ENCODE measurements around the gene TPSB2.
"Not testable (repeated sequence)": the region's sequence is repeated elsewhere in the genome, so short reads cannot be mapped to it uniquely, and the experiment has no call there.

The TPSB2 gene

DNA sequence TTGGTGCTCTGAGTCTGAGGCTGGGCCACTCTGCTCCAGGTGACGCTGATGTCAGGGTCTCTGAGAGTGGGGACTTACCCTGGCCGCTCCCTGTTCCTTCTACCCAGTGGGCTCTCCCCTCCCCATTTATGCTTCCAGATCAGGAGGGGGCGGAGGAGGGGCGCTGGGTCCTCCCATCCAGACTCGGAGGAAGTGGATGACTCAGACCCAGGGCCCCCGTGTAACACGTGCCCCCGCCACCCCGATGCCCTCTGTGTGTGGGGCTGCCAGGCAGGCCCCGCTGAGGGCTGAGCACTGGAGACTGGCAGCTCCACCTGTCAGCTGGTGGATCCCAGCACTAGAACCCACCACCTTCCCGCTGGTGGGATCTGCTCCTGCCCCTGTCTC lies at the start of gene TPSB2:
Gene TPSB2 (minus strand): TSS at position 101 of the 387 bp plus-strand sequence. CDS start 233 bp downstream, outside the sequence.
- not testable (repeated sequence) for DNase-seq (ENCODE audit: low read depth)

DNA sequence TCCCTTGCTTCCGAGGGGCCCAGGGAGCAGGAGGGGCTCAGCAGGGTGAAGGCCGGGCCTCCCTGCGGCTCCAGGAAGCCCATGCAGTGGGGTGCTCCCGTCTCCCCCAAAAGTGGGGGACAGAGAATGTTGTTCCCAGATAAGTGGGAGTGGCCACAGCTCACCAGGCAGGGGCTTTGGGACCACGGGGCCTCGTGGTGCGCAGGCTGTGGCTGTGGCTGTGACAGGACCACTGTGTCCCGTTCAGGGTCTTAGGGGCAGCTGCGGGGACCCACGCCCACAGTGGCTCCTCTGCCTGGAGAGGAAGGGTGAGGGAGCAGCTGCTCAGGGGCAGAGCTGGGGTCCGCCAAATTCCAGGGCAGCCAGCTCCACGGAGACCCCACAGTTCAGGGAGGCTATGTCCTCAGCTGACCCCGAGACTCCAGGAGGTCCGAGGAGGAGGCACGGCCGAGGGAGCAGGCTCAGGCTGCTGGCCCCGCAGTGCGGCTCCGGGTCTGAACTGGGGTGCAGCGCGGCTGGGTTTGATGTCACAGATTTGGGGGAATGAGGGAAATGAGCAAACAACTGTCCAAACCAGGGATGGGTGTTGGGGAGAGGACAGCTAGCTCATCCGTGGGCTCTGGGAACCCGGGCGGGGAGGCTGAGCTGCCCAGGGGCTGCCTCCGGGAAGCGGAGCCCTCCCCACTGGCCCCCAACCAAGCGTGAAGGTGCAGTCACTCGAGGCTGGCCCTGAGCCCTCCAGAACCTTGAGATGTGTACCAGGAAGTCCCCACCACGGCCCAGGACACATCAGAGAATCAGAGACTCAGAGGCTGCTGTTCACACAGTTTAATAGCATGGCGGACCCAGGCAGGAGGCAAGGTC lies 49.3 kb upstream of the TPSB2 start:
- DNase-seq (ENCODE audit: low read depth) = no peak

- no peak for DNase-seq (ENCODE audit: low read depth)
Observed at GRCh38 chr16:1278477-1278876, 48.5 kb upstream of the TPSB2 start.

DNA sequence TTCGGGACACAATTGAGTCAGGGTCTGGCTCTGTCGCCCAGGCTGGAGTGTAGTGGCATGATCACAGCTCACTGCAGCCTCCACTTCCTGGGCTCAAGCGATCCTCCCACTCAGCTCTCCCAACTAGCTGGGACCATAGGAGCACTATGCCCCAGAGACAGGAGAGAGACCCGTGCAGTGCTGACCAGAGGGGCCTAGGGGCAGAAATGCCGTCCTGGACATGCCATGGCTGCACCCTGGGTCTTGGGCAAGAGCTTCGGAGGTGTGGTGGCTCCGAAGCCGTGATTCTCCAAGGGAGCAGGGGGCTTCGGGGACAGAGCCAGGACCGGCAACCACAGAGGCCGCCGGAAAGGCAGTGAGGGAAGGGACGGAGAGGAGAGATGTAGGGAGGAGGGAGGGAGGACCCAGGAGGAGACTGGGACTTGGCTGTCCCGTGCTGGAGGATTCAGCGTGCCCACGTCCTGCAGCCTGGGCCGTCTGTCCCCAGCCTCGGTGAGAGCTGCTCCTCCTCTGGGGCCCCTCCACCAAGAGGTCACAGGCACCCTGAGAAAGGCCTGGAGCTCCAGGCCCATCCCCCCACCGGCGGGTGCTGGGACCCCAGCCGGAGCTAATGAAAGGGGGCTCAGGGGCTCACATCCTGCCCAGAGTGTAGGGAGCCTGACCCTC lies 47.8 kb upstream of the TPSB2 start:
- no peak for DNase-seq (ENCODE audit: low read depth)

- DNase-seq (ENCODE audit: low read depth) = no peak
Observed at GRCh38 chr16:1277151-1277598, 47.2 kb upstream of the TPSB2 start.

DNA sequence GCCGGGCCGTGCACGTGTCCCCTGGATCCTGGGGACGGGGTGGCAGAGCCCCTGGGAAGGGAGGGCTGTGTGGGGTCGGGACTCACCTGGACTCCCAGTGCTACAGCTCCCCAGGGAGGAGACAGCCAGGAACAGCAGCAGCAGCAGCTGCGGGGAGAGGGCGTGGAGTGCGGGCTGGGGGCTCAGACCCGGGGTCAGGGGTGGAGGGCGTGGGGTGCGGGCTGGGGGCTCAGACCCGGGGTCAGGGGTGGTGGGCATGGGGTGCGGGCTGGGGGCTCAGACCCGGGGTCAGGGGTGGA lies 46.5 kb upstream of the TPSB2 start:
- DNase-seq (ENCODE audit: low read depth) = no peak

DNA sequence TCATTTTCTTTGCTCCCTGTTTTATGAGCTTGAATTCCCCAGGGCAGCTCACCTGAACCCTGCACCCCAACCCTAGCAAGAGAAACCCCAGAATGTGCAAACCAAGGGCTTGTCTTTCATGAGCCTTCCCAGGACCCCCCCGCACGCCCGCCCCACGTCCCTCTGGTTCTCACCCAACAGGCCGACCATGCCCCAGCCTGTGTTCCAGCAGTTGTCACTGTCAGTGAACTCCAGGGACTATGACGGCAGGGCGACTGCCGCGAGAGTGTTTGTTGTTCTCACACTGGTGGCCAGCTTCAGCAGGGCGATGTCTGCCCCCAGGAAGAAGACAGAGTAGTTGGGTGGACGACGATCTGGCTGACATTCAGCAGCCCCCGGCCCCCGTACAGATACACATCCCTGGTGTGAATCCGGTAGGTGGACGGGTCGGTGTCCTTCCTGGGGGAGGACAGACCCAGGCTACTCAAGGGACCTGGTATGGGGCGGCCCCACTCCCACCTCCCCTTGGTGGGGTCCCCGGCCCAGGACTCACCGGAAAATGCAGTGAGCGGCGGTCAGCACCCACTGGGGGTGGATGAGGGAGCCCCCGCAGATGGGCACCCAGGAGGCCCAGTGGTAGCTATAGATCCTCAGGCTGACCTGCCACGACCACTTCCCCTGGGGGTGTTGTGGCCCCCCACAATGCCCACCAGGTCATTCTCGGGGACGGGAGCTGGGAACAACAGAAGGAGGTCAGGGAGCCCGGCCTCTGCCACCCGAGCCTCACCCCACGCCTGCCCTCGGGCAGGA lies 46.0 kb upstream of the TPSB2 start:
- no peak for DNase-seq (ENCODE audit: low read depth)

- DNase-seq (ENCODE audit: low read depth) = no peak
Observed at GRCh38 chr16:1274767-1275166, 44.8 kb upstream of the TPSB2 start.

- DNase-seq (ENCODE audit: low read depth) = no peak
Observed at GRCh38 chr16:1273816-1274215, 43.8 kb upstream of the TPSB2 start.

DNA sequence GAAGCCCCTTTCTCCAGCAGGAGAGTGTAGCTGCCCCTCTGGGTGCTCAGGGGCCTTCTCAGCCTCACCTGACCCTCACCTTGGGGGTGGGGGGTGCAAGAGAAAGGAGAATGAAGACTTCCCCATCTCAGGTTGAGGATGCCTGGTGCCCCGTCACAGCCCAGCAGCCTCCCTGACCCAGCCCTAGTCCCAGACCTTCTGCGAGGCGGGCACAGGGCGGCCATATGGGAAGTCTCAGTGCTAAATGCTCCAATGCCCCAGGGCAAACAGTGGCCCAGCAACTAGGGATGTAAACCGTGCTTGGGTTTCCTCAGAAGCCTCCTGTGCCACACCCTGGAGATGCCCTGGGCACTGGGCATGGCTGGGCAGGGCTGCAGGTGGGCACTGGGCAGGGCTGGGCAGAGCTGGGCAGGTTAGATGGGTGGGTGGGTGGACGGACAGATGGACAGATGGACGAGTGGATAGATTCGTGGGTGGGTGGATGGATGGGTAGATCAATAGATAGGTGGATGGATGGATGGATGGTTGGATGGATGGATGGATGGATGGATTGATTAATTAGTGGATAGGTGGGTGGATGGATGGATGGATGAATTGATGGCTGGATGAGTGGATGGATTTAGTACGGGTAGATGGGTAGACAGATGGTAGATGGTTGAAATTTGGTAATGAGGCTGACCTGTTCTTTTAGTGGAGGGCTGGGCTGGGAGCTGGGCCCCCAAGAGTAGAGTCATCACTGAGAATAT lies 42.6 kb upstream of the TPSB2 start:
- DNase-seq (ENCODE audit: low read depth) = no peak

- not testable (repeated sequence) for DNase-seq (ENCODE audit: low read depth)
Observed at GRCh38 chr16:1271724-1272413, 41.9 kb upstream of the TPSB2 start.

GRCh38 chr16:1271380-1271723 lies 41.4 kb upstream of the TPSB2 start:
- DNase-seq (ENCODE audit: low read depth) = no peak

DNA sequence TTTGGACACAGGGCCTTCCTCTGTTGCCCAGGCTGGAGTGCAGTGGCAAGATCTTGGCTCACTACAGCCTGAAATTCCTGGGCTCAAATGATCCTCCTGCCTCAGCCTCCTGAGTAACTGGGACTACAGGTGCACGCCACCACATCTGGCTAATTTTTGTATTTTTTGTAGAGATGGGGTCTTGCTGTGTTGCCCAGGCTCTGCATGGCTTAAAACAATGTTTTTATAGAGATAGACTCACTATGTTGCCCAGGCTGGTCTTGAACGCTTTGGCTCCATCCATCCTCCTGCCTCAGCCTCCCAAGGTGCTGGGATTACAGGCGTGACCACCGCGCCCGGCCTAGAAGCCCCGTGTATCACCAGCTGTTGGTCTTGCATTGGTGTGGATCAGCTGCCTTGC lies 39.4 kb upstream of the TPSB2 start:
- not testable (repeated sequence) for DNase-seq (ENCODE audit: low read depth)

- no peak for DNase-seq (ENCODE audit: low read depth)
Observed at GRCh38 chr16:1265826-1266225, 35.8 kb upstream of the TPSB2 start.

DNA sequence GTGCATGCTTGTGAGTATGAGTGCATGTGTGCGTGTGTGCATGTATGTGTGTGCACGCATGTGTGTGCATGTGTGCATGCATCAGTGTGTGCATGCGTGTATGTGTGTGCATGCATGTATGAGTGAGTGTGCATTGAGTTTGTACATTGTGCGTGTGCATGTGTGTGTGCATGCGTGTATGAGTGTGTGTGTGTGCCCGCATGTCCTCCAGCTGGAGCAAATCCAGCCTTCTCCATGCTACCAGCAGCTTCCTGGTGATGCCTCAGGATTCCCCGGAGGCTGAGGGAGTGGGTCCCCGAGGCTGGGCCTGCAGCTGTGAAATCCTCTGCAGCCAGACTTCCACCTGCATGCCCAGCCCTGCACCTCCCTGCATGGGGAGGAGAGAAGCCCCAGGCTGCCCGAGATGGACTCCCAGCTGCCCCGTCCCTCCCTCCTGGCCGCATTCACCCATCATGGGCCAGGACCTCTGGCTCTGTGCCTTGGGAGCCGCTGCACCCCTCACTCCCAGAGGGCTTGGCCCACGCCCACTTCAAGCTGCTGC lies 35.2 kb upstream of the TPSB2 start:
- no peak for DNase-seq (ENCODE audit: low read depth)

DNA sequence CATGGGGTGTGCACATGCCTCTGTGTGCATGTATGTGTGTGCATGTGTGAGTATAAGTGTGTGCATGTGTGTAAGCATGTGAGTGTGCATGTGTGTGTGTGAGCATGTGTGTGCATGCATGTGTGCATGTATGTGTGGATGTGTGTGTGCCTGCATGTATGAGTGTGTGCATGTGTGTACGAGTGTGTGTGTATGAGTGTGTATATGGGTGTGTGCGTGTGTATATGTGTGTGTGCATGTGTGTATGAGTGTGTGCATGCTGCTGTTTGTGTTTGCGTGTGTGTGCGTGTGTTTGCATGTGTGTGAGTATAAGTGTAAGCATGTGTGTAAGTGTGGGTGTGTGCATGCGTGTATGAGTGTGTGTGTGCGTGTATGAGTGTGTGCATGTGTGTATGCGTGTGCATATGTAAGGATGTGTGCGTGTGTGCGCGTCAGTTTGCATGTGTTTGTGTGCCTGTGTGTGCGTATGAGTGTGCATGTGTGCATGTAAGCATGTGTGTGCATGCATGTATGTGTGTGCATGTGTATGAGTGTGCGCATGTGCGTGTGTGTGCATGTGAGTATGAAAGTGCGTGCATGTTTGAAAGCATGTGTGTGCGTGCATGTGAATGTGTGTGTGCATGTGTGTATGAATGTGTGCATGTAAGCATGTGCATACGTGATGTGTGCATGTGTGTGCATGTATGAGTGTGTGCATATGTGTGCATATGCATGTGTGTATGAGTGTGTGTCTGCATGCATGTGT lies 34.5 kb upstream of the TPSB2 start:
- DNase-seq (ENCODE audit: low read depth) = no peak

DNA sequence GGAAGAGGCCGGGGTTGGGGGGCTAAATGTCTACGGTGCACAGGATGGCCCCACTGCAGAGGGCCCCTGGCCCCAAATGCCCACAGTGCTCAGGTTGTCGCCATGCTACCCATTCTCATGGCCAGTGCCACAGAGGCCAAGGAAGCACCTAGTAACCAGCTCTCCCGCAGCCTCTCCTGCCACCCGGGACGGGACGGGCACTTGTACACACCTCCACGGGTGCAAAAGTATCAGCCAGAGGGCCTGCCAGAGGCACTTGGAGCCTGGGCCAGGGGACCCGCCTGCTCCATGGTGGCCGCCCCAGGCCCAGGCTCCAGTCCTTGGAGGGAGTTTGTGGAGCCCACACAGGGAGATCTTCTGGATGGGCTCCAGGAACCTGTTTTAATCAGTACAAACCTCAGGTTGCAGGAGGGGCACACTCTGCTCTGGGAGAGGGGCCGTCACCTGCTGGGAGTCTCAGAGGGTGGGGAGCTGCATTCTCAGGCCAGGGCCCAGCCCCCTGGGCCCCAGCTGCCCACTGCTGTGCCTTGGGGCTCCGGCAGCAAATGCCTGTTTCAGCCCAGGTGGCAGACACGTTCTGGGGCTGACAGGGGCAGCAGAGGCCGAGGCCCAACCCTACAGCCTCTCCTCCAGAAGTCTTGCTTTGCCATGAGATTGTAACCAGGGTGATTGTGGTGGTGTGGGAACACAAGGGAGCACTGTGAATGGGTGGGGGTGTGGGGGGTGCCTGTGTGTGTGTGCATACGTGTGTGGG lies 33.8 kb upstream of the TPSB2 start:
- no peak for DNase-seq (ENCODE audit: low read depth)

- no peak for DNase-seq (ENCODE audit: low read depth)
Observed at GRCh38 chr16:1262846-1263221, 32.9 kb upstream of the TPSB2 start.

DNA sequence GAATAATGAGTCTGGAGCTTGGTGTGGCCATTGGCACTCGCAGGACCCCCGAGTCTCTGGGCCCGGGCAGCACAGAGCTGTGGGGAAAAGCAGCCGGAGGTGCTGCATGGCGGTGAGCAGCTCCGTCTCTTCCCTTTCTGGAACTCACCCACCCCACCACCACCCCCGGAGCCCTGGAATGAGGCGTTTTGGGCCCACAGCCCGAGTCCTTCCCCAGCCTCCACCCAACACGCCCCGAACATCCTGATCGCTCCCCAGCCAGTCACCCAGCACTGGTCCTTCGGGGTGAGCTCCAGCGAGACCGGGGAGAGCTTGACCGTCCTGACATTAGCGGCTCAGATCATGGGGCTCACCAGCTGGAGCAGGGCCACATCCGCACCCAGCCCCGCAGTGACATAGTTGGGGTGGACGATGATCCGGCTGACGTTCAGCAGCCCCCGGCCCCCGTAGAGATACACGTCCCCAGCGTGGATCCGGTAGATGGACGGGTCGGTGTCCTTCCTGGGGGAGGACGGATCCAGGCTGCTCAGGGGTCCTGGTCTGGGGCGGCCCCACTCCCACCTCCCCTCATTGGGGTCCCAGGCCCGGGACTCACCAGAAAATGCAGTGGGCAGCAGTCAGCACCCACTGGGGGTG lies 32.3 kb upstream of the TPSB2 start:
- DNase-seq (ENCODE audit: low read depth) = no peak
